ENCODE measurements around the gene LLCFC1.

LLCFC1 gene

GRCh38 chr7:142910031-142910433 is 29.3 kb upstream of the LLCFC1 start:
- DNase-seq (ENCODE audit: low read depth in 2 of 2), result no peak

GRCh38 chr7:142910481-142910880 is 28.8 kb upstream of the LLCFC1 start:
- no peak for DNase-seq (ENCODE audit: low read depth in 2 of 2)

- DNase-seq (ENCODE audit: low read depth in 2 of 2), result no peak
Measured at GRCh38 chr7:142913051-142913450, 26.2 kb upstream of the LLCFC1 start.

- no peak for DNase-seq (ENCODE audit: low read depth in 2 of 2)
Measured at GRCh38 chr7:142913566-142913965, 25.7 kb upstream of the LLCFC1 start.

GRCh38 chr7:142914121-142914520 is 25.2 kb upstream of the LLCFC1 start:
- DNase-seq (ENCODE audit: low read depth in 2 of 2), result no peak

GRCh38 chr7:142915315-142915714 is 24.0 kb upstream of the LLCFC1 start:
- DNase-seq (ENCODE audit: low read depth in 2 of 2), result no peak

GRCh38 chr7:142916508-142916907 is 22.8 kb upstream of the LLCFC1 start:
- DNase-seq (ENCODE audit: low read depth in 2 of 2), result no peak

- no peak for DNase-seq (ENCODE audit: low read depth in 2 of 2)
Measured at GRCh38 chr7:142917447-142917846, 21.8 kb upstream of the LLCFC1 start.

GRCh38 chr7:142918901-142919300 is 20.4 kb upstream of the LLCFC1 start:
- no peak for DNase-seq (ENCODE audit: low read depth in 2 of 2)

- no peak for DNase-seq (ENCODE audit: low read depth in 2 of 2)
Measured at GRCh38 chr7:142919656-142920055, 19.6 kb upstream of the LLCFC1 start.

- no peak for DNase-seq (ENCODE audit: low read depth in 2 of 2)
Measured at GRCh38 chr7:142923391-142923790, 15.9 kb upstream of the LLCFC1 start.

- DNase-seq (ENCODE audit: low read depth in 2 of 2), result no peak
Measured at GRCh38 chr7:142925413-142925812, 13.9 kb upstream of the LLCFC1 start.

GRCh38 chr7:142927085-142927745 is 12.1 kb upstream of the LLCFC1 start:
- DNase-seq (ENCODE audit: low read depth in 2 of 2), result no peak

- DNase-seq (ENCODE audit: low read depth in 2 of 2), result no peak
Measured at GRCh38 chr7:142927949-142928348, 11.3 kb upstream of the LLCFC1 start.

GRCh38 chr7:142930126-142930730 is 9.1 kb upstream of the LLCFC1 start:
- no peak for DNase-seq (ENCODE audit: low read depth in 2 of 2)

GRCh38 chr7:142932386-142933091 is 6.7 kb upstream of the LLCFC1 start:
- no peak for DNase-seq (ENCODE audit: low read depth in 2 of 2)

GRCh38 chr7:142933092-142933475 is 6.2 kb upstream of the LLCFC1 start:
- no peak for DNase-seq (ENCODE audit: low read depth in 2 of 2)

GRCh38 chr7:142933624-142934023 is 5.7 kb upstream of the LLCFC1 start, which contains the start of gene TRPV5:
Gene TRPV5, minus strand, starts transcription at chr7:142933746. Its CDS starts 287 bp downstream, at chr7:142933459.
- no peak for DNase-seq (ENCODE audit: low read depth in 2 of 2)

GRCh38 chr7:142934056-142934455 is 5.2 kb upstream of the LLCFC1 start:
- no peak for DNase-seq (ENCODE audit: low read depth in 2 of 2)

- DNase-seq (ENCODE audit: low read depth in 2 of 2), result no peak
Measured at GRCh38 chr7:142935941-142936565, 3.2 kb upstream of the LLCFC1 start.

GRCh38 chr7:142938611-142939010 is 673 bp upstream of the LLCFC1 start:
- DNase-seq (ENCODE audit: low read depth in 2 of 2), result no peak

- no peak for DNase-seq (ENCODE audit: low read depth in 2 of 2)
Measured at GRCh38 chr7:142940966-142941535, 1.8 kb downstream of the LLCFC1 start.
